Activated CD8-positive, alpha-beta memory T cell treated with anti-CD3 and anti-CD28 coated beads for 36 hours (primary cell): ENCODE measurements around the gene PHKB. TPM values are rescaled to one million over a fixed set of nuclear protein-coding genes. Genes with fewer than 3 reads are reported as not detected.

Experiments used
- CTCF ChIA-PET: fragments of 350-600 bp; sonication (Branson Sonifier 250); formaldehyde crosslinking; loops from one replicate; lab custom pipeline; 2021; ENCODE audit warnings: antibody characterized with exemption; lab: Charles Lee
- POLR2A ChIA-PET: fragments of 350-600 bp; sonication (Branson Sonifier 250); formaldehyde crosslinking; loops from one replicate; lab custom pipeline; 2021; ENCODE audit warnings: antibody characterized with exemption; lab: Charles Lee
- total RNA-seq, 2 experiments: library from RNA; stranded (reverse); gene quantifications; one replicate each; pipeline ENCODE4 v1.2.3, GENCODE V29; 2021

PHKB gene
- total RNA-seq, 2 experiments from 2014 or later: 21.5 to 26.5 TPM

- POLR2A ChIA-PET: interaction anchor here (0.7 kb wide), 1 partner anchor 64 kb away, joined by 4 read pairs; no protein-coding TSS in a partner anchor
- CTCF ChIA-PET: no interaction called here
These were observed 271.5 kb downstream of the PHKB start for GRCh38 chr16:47732523-47733111.

GRCh38 chr16:47734081-47734857 is 273.1 kb downstream of the PHKB start:
- CTCF ChIA-PET: no interaction called here
- POLR2A ChIA-PET: no interaction called here

GRCh38 chr16:47734987-47735594 is 274.0 kb downstream of the PHKB start:
- POLR2A ChIA-PET: no interaction called here
- CTCF ChIA-PET: no interaction called here

- POLR2A ChIA-PET: no interaction called here
These were observed 289.2 kb downstream of the PHKB start for GRCh38 chr16:47750371-47750770.

More at GRCh38 chr16:47750371-47750770, 289.2 kb downstream of the PHKB start:
- CTCF ChIA-PET: no interaction called here

Other genes with a start within 250 kb of the PHKB start
- 10 to 100 TPM; 24.5 to 26.2 TPM for gene ITFG1, start 268 bp upstream of the PHKB start, total RNA-seq